GM15510 (cell line): ENCODE measurements around the gene SBK2.

Experiments
- POLR2A ChIP-seq: IDR thresholded peaks from 3 replicates; pipeline ENCODE4 v1.6.1; 2011; ENCODE audit warnings: borderline replicate concordance; ENCODE audit not compliant: insufficient read length; ENCODE audit errors: extremely low read depth

SBK2 gene

DNA sequence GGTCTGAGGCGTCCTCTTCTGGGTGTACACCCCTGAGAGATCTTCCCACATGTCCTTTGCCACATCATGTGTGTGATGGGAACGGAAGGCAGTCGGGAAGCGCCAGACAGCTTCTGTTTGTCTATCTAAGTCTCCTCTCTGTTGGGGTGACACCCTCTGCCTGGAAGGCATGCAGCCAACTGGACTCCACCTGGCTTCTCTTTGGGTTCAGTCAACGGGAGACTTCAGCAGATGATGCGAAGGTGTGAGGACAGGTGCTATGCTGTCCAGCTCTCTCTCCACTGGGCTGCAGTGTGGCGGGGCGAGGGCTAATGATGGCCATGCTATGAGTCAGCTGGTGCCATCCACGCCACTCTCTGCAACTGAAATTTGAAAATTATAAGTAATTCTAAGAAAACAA, 22.8 kb upstream of the SBK2 start:
- no peak for TF ChIP-seq POLR2A

DNA sequence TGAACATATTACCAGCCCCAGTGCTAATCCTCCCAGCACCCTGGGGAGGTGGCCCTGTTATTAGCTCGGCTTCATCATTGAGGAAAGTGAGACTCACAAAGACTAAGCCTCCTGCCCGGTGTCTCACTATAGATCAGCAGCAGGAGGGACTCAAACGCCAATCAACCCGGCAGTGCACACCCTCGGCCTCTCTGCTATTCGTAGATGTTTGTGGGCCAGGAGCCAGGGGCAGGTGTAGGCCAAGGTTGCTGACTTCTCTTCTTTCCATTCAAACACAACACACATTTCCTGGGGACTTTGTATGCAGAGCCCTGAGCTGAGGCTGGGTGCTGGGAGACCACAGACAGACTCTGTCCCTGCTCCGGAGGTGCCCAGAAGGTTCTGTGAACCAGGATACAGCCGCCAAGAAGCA, 17.8 kb upstream of the SBK2 start:
- TF ChIP-seq POLR2A, result no peak

DNA sequence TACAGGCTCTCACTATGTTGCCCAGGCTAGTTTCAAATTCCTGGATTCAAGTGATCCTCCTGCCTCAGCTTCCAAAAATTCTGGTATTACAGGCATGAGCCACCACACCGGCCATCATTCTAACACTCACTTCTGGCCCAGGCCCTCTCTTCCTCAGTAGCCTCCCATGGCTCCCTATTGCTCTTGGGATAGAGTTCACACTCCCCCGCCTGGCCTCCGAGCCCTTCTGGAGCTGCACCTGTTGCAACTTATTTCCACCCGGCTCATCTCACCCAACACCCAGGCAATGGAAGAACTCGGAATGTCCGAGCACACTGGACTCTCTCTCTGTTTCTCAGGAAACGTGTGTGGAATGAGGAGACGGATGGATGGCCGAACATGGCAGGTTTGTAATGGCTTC, 17.4 kb upstream of the SBK2 start:
- TF ChIP-seq POLR2A, result no peak

DNA sequence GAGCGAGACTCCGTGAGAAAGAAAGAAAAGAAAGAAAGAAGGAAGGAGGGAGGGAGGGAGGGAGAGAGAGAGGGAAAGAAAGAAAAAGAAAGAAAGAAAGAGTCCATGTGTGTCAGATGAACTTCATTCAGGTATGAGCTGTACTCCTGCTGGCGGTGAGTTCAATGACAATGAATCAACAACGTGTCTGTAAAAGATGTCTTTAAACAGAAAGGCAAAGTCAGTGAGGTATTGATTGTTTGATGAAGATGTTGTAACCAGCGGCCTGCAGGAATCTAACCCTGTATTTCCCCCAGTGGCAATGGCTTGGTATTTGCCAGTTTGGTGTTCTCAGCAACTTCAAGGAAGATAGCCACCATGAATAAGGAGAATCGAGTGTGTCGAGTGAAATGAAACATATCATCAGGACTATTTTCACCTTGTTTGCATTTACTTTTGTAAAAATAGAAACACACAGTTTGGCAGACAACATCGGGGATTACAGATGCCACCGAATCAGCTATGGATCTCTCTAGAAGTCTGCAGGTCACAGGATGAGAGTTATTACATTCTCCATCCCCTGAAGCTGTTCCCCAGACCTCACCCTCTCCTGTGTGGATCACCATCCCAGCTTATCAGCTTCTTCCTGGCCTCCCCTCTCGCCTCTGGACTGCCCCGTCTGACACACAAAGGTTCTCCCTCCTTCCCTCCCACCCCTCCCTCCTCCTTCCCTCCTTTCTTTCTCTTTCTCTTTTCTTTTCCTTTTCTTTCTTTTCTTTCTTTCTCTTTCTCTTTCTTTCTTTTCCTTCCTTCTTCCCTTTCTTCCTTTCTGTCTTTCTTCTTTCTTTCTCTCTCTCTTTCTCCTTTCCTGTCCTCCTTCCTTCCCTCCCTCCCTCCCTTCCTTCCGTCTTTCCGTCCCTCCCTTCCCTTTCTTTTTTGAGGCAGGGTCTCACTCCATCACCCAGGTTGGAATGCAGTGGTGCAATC, 16.6 kb upstream of the SBK2 start:
- no peak for TF ChIP-seq POLR2A

DNA sequence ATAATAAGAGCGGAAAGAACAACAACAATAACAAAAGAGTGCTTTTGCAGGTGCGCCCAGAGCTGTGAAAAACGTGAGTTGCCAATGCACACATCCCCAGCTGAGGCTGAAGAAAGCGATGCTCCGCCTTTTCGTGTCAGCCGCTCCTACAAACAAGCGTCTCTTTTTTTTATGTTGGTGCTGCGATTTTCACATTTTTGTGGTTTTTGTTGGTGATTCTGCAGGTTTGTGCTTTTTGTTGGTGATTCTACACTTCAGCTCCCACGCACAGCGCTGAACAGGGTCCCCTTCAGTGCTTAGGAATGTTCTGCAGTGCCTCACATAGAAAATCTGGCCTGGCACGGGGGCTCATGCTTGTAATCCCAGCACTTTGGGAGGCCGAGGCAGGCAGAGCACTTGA, 15.7 kb upstream of the SBK2 start:
- TF ChIP-seq POLR2A, result no peak

DNA sequence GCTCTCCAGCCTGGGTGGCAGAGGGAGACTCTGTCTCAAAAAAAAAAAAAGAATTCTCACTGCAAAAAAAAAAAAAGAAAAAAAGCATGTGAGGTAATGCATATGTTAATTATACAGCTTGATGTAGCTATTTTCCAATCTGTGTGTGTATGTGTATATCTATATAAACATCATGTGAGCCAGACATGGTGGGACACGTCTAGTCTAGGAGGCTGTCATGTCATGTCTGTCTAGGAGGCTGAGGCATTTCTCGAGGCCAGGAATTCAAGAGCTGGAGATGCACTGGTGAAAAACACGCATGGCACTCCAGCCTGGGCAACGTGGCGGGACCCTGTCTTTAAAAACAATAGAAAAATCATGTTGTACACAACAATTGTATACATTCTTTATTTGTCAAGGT, 15.3 kb upstream of the SBK2 start:
- no peak for TF ChIP-seq POLR2A

DNA sequence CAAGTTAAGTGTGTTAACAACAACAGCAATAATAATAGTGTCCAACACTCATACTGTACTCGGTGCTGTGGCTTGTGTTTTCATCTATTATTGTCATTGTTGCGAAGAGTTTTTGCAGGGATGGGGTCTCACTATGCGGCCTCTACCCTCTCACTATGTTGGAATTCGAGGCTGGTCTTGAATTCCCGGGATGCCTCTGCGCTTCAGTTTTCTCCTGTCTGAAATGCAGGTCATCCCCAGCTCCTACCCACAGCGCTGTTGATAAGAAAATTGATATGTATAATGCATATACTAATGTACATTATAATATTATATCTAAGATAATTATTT, 13.4 kb upstream of the SBK2 start:
- no peak for TF ChIP-seq POLR2A

DNA sequence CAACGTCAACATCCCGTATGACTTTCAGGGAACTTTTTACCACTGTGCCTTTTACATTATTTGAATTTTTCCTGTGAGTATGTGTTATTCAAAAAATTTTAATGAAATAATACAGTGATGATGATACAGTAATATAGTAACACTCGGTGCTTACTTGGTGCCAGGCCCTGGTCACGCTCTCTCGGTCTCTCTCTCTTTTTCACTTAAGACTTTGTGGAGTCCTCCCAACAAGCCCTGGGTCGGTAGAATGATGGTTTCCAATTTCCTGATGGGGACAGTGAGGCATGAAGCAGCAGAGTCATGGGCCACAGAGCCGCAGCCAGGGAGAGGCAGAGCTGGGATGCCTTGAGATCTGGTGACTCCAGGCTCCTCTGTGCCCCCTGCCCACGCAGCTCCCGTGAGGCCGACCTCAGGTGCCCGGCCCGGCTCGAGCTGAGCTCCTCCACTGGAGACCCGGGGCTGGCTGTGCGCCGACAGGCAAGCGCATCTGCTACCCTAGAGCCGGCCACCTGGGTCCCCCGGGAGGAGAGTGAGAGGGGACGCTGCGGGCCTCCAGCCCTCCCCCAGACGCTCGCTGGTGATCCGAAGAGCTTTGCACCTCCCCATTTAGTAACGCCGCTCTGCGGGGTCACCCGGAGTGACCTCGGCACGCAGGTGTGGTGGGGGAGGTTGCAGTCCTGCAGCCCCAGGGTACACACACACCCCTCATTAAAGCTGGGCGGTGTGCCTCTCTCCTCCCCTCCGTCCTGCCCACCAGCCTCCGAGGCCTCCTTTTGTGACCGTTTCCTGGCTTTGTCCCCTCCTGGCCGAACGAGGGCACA, 12.8 kb upstream of the SBK2 start:
- TF ChIP-seq POLR2A, result no peak

DNA sequence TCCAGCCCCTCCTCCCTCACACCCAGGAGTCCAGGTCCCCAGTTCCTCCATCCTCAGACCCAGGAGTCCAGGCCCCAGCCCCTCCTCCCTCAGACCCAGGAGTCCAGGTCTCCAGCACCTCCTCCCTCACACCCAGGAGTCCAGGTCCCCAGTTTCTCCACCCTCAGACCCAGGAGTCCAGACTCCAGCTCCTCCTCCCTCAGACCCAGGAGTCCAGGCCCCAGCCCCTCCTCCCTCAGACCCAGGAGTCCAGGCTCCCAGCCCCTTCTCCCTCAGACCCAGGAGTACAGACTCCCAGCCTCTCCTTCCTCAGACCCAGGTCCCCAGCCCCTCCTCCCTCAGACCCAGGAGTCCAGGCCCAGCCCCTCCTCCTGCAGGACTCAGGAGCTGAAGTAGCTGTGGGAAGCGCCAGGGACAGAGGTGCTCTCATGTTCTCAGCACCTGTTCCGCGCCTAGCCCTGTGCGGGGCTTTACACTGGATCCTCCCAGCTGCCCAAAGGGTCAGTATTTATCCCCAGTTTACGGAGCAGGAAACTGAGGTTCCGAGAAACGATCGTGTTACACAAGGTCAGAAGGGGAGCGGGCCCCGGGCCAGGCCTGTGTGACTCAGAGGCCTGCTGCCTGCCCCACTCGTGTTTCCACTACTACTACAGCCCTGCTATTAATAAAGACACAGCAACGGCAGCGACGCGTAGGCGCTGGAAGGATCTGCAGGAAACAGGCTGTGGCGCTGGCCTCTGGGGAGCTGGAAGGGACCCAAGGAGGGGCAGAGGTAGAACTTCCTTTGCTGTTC, 10.1 kb upstream of the SBK2 start:
- no peak for TF ChIP-seq POLR2A

DNA sequence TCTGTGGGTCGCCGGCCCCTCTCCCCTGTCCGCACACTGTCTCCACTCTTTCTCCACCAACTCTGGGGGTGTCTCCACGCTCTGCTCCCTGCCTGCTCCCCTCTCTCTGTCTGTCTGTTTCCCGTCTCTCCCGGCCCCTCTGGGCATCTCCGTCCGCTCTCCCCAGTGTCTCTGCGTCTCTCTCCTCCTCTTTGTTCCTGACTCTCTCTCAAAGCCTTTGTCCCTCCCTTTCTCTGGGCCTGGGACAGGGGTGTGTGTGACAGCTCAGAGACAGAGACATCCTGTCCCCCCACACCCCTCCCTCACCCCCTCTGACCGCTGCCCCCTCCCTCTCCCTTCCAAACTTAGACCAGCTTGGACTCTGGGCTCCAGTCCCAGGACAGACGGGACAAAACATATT, 9.1 kb upstream of the SBK2 start:
- no peak for TF ChIP-seq POLR2A

DNA sequence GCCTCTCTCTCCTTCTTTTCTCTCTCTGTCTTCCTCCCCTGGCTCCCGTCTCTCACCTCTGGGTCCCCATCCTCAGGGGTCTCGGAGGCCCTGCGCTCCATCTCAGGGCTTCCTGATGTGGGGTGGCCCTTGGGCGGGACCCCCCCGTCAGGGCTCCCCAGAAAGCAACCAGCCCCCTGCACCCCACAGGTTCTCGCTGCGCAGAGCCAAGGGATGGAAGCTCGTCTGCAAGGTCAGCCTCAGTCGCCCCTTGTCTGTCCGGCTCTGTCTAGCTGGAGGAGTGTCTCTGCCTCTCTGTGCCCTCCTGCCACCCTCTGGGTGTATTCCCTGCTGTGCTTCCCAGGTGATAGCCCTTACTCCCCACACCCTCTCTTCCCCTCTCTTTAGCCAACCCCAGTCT, 8.5 kb upstream of the SBK2 start, which contains the start of gene SBK3:
SBK3 (minus strand) TSS at position 101 of the 400 bp plus-strand sequence; CDS start at position 101, 0 bp downstream.
- TF ChIP-seq POLR2A, result no peak

DNA sequence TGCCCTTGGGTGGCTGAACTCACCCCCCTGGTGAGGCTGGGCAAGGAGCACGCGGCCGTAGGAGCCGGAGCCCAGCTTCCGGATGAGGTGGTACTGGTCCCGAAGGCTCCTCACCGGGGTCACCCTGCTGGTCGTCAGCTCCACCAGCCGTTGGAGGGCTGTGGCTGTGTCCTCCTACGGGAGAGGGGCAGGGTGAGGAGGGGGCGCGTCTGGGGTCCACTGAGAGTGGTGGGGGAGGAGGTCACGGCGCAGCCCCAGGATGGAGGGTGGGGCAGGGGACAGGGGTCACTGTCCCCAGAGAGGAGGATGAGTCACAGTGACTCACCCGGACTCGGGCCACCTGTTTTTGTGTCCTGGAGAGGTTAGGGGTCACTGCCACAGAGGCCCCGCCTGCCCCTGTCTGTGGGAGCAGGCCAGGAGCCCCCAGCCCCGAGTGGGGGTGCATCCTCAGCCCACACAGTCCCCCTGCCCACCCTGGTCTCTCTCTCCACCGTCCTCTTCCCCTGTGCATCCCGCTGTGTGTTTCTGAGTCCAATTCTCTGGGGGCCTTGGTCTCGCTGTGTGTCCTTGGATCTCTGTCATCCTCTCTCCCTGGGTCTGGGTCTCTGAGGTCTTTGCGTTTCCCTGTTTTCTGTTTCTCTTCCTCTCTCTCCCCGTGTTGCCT, 8.0 kb upstream of the SBK2 start:
- TF ChIP-seq POLR2A, result no peak

DNA sequence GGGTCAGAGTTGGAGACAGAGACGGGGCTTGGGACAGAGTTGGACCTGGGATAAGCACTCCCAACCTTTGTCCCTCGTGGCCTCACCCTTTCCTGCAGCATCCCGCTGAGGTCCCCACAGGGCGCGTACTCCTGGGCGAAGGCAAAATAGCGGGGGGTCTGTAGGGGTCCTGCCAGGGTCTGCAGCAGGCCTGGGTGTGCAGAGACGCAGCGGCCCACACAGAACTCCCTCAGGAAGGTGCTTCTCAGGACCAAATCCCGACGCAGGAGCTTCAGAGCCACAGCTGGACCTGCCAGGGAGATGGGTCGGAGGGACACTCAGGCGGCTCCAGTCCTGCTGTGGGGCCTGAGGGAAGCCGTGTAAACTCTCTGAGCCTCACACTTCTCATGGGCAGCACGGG, 7.1 kb upstream of the SBK2 start:
- no peak for TF ChIP-seq POLR2A

DNA sequence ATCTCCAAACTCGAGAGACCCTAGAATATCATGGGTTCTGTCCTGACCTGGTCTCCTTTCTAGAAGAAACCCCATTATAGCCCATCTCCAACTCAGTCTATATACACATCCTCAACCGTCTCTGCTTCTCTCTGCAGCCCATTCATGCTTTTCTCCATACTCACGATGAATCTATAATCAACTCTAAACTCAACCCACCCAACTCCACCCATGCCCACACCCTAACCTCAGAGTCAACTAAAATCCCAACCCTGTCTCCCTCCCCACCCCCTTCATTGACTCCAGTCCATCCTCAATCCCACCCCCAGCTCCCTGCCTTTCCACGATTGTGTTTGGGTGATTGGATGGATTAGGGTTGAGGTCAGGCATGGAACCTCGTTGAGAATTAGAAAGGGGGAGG, 6.6 kb upstream of the SBK2 start:
- no peak for TF ChIP-seq POLR2A

DNA sequence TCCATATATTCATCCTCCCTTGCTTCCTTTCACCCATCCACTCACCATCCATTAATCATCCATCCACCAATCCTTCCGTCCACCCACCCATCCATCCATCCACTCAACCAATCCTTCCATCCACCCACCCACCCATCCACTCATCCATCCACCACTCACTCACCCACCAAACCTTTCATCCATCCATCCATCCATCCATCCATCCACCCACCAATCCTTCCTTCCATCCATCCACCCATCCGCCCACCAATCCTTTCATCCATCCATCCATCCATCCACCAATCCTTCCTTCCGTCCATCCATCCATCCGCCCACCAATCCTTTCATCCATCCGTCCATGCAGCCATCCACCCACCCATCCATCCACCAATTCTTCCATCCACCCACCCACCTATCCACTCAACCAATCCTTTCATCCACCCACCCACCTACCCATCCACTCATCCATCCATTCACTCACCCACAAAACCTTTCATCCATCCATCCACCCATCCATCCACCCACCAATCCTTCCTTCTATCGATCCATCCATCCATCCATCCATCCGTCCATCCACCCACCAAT, 5.4 kb upstream of the SBK2 start:
- TF ChIP-seq POLR2A, result no peak

DNA sequence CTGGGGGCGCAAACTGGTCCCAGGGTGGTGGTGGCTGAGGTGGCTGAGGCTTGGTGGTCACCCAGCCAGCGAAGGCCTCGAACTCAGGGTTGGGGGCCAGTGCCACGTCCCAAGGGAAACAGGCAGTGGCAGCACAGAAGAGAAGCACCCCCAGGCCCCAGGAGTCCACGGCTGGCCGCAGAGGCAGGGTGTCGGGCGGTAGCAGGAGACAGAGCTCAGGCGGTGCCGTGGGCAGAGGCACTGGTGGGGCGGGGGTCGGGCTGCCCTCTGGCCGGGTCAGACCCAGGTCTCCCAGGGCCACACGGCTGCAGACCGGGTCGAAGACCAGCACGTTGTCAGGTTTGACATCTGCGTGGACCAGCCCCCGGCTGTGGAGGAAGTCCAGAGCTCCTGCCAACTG, 4.2 kb upstream of the SBK2 start:
- TF ChIP-seq POLR2A, result no peak
